ENCODE measurements around the gene PARD3.

The PARD3 gene

DNA sequence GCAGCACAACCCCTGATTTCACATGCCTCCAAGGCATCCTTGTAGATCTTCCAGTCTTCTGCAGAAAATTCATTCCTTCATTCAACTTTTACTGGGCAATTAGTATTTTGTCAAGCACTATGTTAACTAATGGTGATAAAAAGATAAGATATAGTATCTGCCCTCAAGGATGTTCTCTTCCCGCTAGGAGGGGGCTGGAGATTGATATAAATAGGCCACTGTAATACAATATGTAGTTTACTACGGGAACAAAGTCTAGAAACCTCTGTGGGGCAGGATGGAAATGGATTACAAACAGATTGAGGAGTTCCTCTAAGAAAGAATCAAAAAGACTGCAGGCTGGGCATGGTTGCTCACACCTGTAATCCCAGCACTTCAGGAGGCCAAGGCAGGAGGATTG, 10.3 kb upstream of the PARD3 start:
- TF ChIP-seq FOXK2 (IDR thresholded peaks at IDR 0.05): no peak
- TF ChIP-seq PKNOX1 (IDR thresholded peaks at IDR 0.05): no peak
- TF ChIP-seq ELF4 (IDR thresholded peaks at IDR 0.05): no peak
- TF ChIP-seq NFRKB (IDR thresholded peaks at IDR 0.05): no peak
- TF ChIP-seq FOXM1 (IDR thresholded peaks at IDR 0.05; ENCODE audit: borderline replicate concordance): no peak
- no peak for TF ChIP-seq FOXA1 (IDR thresholded peaks at IDR 0.05)
- TF ChIP-seq SP1 (IDR thresholded peaks at IDR 0.05): no peak
- no peak for TF ChIP-seq BHLHE40 (IDR thresholded peaks at IDR 0.05; ENCODE audit: borderline replicate concordance)
- TF ChIP-seq L3MBTL2 (conservative IDR thresholded peaks at IDR 0.05): no peak
- TF ChIP-seq ARNT (IDR thresholded peaks at IDR 0.05): no peak
- CTCF ChIA-PET: interaction anchor here (0.6 kb wide), 1 partner anchor 18 kb away, joined by 3 read pairs; no protein-coding TSS in a partner anchor
- no peak for DNase-seq (ENCODE audit: extremely low spot score)
- POLR2A ChIA-PET: no interaction called here

DNA sequence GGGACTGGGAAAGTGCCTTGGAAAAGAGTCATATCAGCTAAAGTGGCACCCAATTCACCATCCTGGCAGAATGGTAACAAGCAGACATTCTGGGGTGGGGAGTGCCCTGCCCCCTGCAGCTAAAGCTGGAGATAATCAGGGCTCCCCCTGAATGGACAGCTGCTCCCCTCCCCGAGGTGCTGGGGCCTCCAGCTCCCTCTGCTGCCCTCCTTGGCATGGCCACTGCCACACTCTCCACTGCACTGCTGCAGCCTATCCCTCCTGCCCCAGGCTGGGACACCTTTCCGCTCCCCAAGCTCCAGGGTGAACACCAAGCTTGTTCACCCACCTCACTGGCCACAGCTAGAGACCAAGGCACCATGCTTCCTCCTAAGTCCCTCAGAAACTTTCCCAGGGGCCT, 9.8 kb upstream of the PARD3 start:
- POLR2A ChIA-PET: no interaction called here
- CTCF ChIA-PET: interaction anchor here (0.6 to 1.0 kb wide), 3 partner anchors 17 to 92 kb away, joined by 3 read pairs; no protein-coding TSS in a partner anchor
- DNase-seq (ENCODE audit: extremely low spot score): no peak
- TF ChIP-seq PKNOX1 (IDR thresholded peaks at IDR 0.05) (no peak), FOXM1 (IDR thresholded peaks at IDR 0.05; ENCODE audit: borderline replicate concordance) (no peak), SUZ12 (IDR thresholded peaks at IDR 0.05) (no peak), FOXA1 (IDR thresholded peaks at IDR 0.05) (no peak), FOXK2 (IDR thresholded peaks at IDR 0.05) (no peak), SP1 (IDR thresholded peaks at IDR 0.05) (no peak), ARNT (IDR thresholded peaks at IDR 0.05) (no peak), ZNF384 (IDR thresholded peaks at IDR 0.05) (no peak), NFRKB (IDR thresholded peaks at IDR 0.05) (no peak)

DNA sequence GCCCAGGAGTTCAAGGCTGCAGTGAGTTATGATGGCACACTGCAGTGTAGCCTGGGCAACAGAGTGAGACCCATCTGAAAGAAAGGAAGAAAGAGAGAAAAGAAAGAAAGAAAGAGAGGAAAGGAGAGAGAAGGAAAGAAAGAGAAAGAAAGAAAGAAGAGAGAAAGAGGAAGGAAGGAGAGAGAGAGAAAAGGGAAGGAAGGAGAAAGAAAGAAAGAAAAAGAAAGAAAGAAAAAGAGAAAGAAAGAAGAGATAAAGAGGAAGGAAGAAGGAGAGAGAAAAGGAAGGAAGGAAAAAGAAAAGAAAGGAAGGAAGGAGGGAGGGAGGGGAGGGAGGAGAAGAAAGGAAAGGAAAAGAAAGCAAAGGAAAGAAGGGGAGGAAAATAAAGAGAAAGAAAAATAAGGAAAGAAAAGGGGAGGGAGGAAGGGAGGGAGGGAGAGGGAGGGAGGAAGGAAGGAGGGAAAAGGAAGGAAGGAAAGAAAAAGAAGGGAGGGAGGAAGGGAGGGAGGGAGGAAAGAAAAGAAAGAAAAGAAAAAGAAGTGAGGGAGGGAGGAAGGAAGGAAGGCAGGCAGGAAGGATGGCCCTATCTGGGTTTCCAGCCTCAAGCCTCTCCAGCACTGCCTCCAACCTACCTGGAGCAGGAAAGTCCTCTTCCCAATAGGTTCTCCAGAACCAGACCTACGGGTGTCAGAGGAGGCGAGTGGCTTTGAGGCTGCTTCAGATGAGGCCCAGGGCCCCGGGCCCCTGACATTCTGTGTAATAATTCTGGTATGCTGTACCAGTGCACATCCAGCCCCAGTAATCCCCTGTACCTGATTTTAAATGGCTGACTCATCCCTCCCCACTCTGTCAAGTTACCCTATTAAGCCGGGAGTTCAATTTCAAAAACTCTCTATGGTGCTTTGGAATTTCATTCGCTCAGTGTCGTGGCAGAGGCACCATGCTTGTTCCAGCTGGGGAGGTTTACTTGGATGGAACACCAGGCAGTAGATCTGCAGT, 6.8 kb upstream of the PARD3 start:
- POLR2A ChIA-PET: no interaction called here
- DNase-seq (ENCODE audit: extremely low spot score): no peak

DNA sequence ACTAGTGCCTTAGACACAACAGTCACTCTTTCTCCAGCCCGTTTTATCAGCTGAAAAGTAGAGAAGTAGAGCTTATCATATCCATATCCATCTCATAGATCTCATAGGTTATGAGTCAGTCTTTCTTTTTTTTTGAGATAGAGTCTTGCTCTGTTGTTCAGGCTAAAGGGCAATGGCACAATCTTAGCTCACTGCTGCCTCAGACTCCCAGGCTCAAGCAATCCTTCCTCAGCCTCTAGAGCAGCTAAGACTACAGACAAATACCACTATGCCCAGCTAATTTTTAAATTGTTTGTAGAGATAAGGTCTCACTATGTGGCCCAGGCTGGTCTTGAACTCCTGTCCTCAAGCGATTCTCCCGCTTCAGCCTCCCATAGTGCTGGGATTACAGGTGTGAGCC, 2.5 kb upstream of the PARD3 start:
- TF ChIP-seq LEF1 (IDR thresholded peaks at IDR 0.05; ENCODE audit: borderline replicate concordance) (no peak), ZNF384 (IDR thresholded peaks at IDR 0.05) (no peak), FOXM1 (IDR thresholded peaks at IDR 0.05; ENCODE audit: borderline replicate concordance) (no peak), SP1 (IDR thresholded peaks at IDR 0.05) (no peak), FOXA1 (IDR thresholded peaks at IDR 0.05) (no peak), SUZ12 (IDR thresholded peaks at IDR 0.05) (no peak), BHLHE40 (IDR thresholded peaks at IDR 0.05; ENCODE audit: borderline replicate concordance) (no peak), ARNT (IDR thresholded peaks at IDR 0.05) (no peak), L3MBTL2 (conservative IDR thresholded peaks at IDR 0.05) (no peak), NFRKB (IDR thresholded peaks at IDR 0.05) (no peak), CTBP1 (IDR thresholded peaks at IDR 0.05; ENCODE audit: borderline replicate concordance) (no peak), FOXK2 (IDR thresholded peaks at IDR 0.05) (no peak), ELF4 (IDR thresholded peaks at IDR 0.05) (no peak)
- CTCF ChIA-PET: interaction anchor here (1.0 kb wide), 2 partner anchors 12 to 197 kb away, joined by 3 to 4 read pairs; no protein-coding TSS in a partner anchor
- no peak for DNase-seq (ENCODE audit: extremely low spot score)
- POLR2A ChIA-PET: no interaction called here

More for the DNA sequence above, 6.8 kb upstream of the PARD3 start:
- TF ChIP-seq PKNOX1 (IDR thresholded peaks at IDR 0.05) (no peak), CTBP1 (IDR thresholded peaks at IDR 0.05; ENCODE audit: borderline replicate concordance) (no peak), SUZ12 (IDR thresholded peaks at IDR 0.05) (no peak), HDGF (IDR thresholded peaks at IDR 0.05; ENCODE audit: borderline replicate concordance) (no peak), FOXM1 (IDR thresholded peaks at IDR 0.05; ENCODE audit: borderline replicate concordance) (no peak), BHLHE40 (IDR thresholded peaks at IDR 0.05; ENCODE audit: borderline replicate concordance) (no peak), NFRKB (IDR thresholded peaks at IDR 0.05) (no peak), ZNF384 (IDR thresholded peaks at IDR 0.05) (no peak), ELF4 (IDR thresholded peaks at IDR 0.05) (no peak)
- CTCF ChIA-PET: interaction anchor here (0.6 kb wide), 1 partner anchor 138 kb away, joined by 5 read pairs; no protein-coding TSS in a partner anchor

DNA sequence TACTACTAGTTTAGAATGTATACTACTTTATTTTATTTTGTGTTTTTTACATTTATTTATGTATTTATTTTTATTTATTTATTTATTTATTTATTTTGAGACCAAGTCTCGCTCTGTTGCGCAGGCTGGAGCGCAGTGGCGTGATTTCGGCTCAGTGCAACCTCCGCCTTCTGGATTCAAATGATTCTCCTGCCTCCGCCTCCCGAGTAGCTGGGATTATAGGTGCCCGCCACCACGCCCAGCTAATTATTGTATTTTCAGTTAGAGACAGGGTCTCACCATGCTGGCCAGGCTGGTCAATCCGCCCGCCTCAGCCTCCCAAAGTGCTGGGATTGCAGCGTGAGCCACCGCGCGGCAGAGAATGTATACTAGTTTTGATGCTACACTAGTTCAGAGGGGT, 2.0 kb upstream of the PARD3 start:
- CTCF ChIA-PET: interaction anchor here (0.7 to 1.0 kb wide), 2 partner anchors 13 to 69 kb away, joined by 3 to 4 read pairs; no protein-coding TSS in a partner anchor
- TF ChIP-seq ZNF384 (IDR thresholded peaks at IDR 0.05) (no peak), FOXM1 (IDR thresholded peaks at IDR 0.05; ENCODE audit: borderline replicate concordance) (no peak)
- DNase-seq (ENCODE audit: extremely low spot score): no peak
- POLR2A ChIA-PET: interaction anchor here (1.1 kb wide), 1 partner anchor 85 kb away, joined by 3 read pairs; no protein-coding TSS in a partner anchor

DNA sequence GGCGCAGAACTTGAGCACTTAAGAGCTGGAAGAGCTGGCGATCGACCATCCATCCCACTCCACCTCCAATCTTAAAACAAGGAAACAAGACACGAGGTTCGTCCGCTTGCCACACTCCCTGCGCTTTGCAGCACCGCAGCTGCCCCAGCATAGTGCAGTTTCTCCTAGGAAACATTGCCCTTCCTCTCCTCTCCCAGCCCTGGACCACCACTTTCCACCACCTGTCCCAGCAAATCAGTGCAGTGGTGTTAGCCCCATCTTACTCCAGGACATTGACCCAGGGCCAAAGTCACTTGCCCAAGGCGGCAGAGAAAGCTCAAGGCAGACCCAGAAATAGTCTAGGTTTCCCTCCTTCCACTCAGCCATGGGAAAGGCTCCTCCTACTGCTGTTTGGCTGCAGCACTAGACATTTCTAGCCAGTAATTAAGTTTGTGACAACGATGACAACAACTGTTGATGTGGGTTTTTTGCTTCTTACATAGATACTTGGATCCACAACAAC, 1.5 kb upstream of the PARD3 start:
- POLR2A ChIA-PET: interaction anchor here (0.6 to 1.2 kb wide), 4 partner anchors 17 to 84 kb away, joined by 3 to 4 read pairs (median 3); no protein-coding TSS in a partner anchor
- CTCF ChIA-PET: interaction anchor here (0.7 to 1.0 kb wide), 2 partner anchors 13 to 70 kb away, joined by 3 to 4 read pairs; no protein-coding TSS in a partner anchor
- no peak for DNase-seq (ENCODE audit: extremely low spot score)
- TF ChIP-seq LEF1 (IDR thresholded peaks at IDR 0.05; ENCODE audit: borderline replicate concordance) (no peak), SUZ12 (IDR thresholded peaks at IDR 0.05) (no peak), ARNT (IDR thresholded peaks at IDR 0.05) (no peak), ZNF384 (IDR thresholded peaks at IDR 0.05) (no peak), L3MBTL2 (conservative IDR thresholded peaks at IDR 0.05) (no peak), PKNOX1 (IDR thresholded peaks at IDR 0.05) (no peak)
